ENCODE measurements around the gene CFAP65. TPM values are rescaled to one million over a fixed set of nuclear protein-coding genes. Genes with fewer than 3 reads are reported as not detected.

The CFAP65 gene
- total and polyA plus RNA-seq, 2 of the 4 experiments (the other 2 are of a cell fraction), result not detected

- ChIA-PET CTCF (no interaction called here), POLR2A (ENCODE audit: unreplicated experiment) (no interaction called here)
- dilution Hi-C loops (cut with HindIII; ENCODE audit: low sequenced_read_pairs, unreplicated experiment), result no loop called here
- TF ChIP-seq POLR2A (IDR thresholded peaks at IDR 0.05; ENCODE audit: low read depth, low read length) (no peak), RCOR1 (IDR thresholded peaks at IDR 0.05; ENCODE audit: insufficient replicate concordance, low read length) (no peak), RFX5 (IDR thresholded peaks at IDR 0.05; ENCODE audit: low read depth, low read length) (no peak), MAZ (IDR thresholded peaks at IDR 0.05; ENCODE audit: borderline replicate concordance, low read depth, low read length) (no peak), SMC3 (IDR thresholded peaks at IDR 0.05; ENCODE audit: low read depth, low read length) (no peak), CEBPB (IDR thresholded peaks at IDR 0.05; ENCODE audit: low read depth, low read length) (no peak), NFE2L2 (IDR thresholded peaks at IDR 0.05; ENCODE audit: low read depth, low read length) (no peak), ELK1 (IDR thresholded peaks at IDR 0.05; ENCODE audit: borderline replicate concordance, low read depth, low read length) (no peak), BHLHE40 (IDR thresholded peaks at IDR 0.05; ENCODE audit: low read depth, low read length) (no peak), MXI1 (IDR thresholded peaks at IDR 0.05; ENCODE audit: borderline replicate concordance, low read depth, low read length) (no peak), RAD21 (IDR thresholded peaks at IDR 0.05; ENCODE audit: low read length) (no peak), FOS (IDR thresholded peaks at IDR 0.05; ENCODE audit: low read depth, low read length) (no peak), CTCF (conservative IDR thresholded peaks at IDR 0.05; ENCODE audit: low read depth, low read length) (no peak), CHD1 (IDR thresholded peaks at IDR 0.05; ENCODE audit: low read depth, low read length) (no peak)
Observed at GRCh38 chr2:219025637-219026585, 15.4 kb downstream of the CFAP65 start.

More at GRCh38 chr2:219025637-219026585, 15.4 kb downstream of the CFAP65 start:
- no peak overlapping the region for H2AK5ac ChIP-seq (ENCODE audit: low read depth, low read length)
- intact Hi-C loops (cut with micrococcal nuclease), result no loop called here
- no peak overlapping the region for H2BK20ac ChIP-seq (ENCODE audit: low read depth, low read length)
- H4K8ac ChIP-seq (ENCODE audit: low read depth in 2 of 2, low read length in 2 of 2), result no peak overlapping the region
- in situ Hi-C loops (cut with MboI; ENCODE audit: low sequenced_read_pairs), result loop anchor here (5.0 kb wide), 1 partner anchor 126 kb away; no protein-coding TSS in a partner anchor
- H3K4me3 ChIP-seq (ENCODE audit: insufficient read depth, low read depth, low read length), result no peak overlapping the region
- no peak overlapping the region for H2BK120ac ChIP-seq (ENCODE audit: low read depth, low read length)
- H3K14ac ChIP-seq (replicated peaks; ENCODE audit: low read depth, low read length), result no peak overlapping the region
- H4K20me1 ChIP-seq (ENCODE audit: insufficient read depth, low read length), result 0 out of 2 replicates have a peak, but pooled peaks cover 8% of the 10 kb centered on the region
- no peak overlapping the region for H4K91ac ChIP-seq (ENCODE audit: insufficient read depth, low read depth, low read length)
- no peak overlapping the region for H3K27ac ChIP-seq (ENCODE audit: insufficient read depth, low read length)
- no peak overlapping the region for H2BK15ac ChIP-seq (ENCODE audit: low read depth, low read length)
- DNase-seq (no peak), ATAC-seq (ENCODE audit: low read depth) (no peak)
- no peak overlapping the region for H2AFZ ChIP-seq (replicated peaks; ENCODE audit: low read length, poor library complexity)
- H3K4me1 ChIP-seq (ENCODE audit: control insufficient read depth, insufficient read depth, low read length), result no peaks in the 10 kb centered on the region
- H3K9me3 ChIP-seq (ENCODE audit: control insufficient read depth, insufficient read depth, low read length), result no peaks in the 10 kb centered on the region
- no peak overlapping the region for H3K18ac ChIP-seq (ENCODE audit: low read depth, low read length)
- no peak overlapping the region for H4K5ac ChIP-seq (ENCODE audit: low read depth, low read length)
- no peak overlapping the region for H3K56ac ChIP-seq (ENCODE audit: extremely low read depth, insufficient read depth, low read length)
- H3K27me3 ChIP-seq (ENCODE audit: control insufficient read depth, insufficient read depth, low read length), result peaks cover 61% of the 10 kb centered on the region
- no peak overlapping the region for H2AK9ac ChIP-seq (replicated peaks; ENCODE audit: low read depth, low read length, poor library complexity)
- H3K4ac ChIP-seq (ENCODE audit: low read depth, low read length), result no peak overlapping the region
- H3K9me1 ChIP-seq (ENCODE audit: insufficient read depth, low read length), result no peaks in the 10 kb centered on the region
- no peaks in the 10 kb centered on the region for H3K36me3 ChIP-seq (ENCODE audit: control insufficient read depth, insufficient read depth, low read length)
- H3K79me1 ChIP-seq (ENCODE audit: low read depth in 1 of 2, low read length in 2 of 2), result no peaks in the 10 kb centered on the region
- no peak overlapping the region for H2BK5ac ChIP-seq (ENCODE audit: low read depth, low read length, poor library complexity, severe bottlenecking)
- H3K4me2 ChIP-seq (ENCODE audit: low read depth, low read length), result no peak overlapping the region
- H3K23ac ChIP-seq (ENCODE audit: low read depth, low read length), result no peak overlapping the region
- WGBS, 2 experiments (ENCODE audit: extremely low coverage in 2 of 2, insufficient read length in 1 of 2), result 60% methylated on average over 4 of the region's 18 CpGs; no CpG with 5 or more reads in 1 of the 2 experiments
- H3K9ac ChIP-seq (ENCODE audit: low read depth, low read length), result no peak overlapping the region
- BruUV-seq (replicated peaks), result no TSS peak

Data from IMR-90 (cell line).